ENCODE data around the gene KRTAP9-6. TPM values are rescaled to one million over a fixed set of nuclear protein-coding genes. Genes with fewer than 3 reads are reported as not detected.

KRTAP9-6 gene
- total RNA-seq: not detected

GRCh38 chr17:41265078-41265477 is at the start of gene KRTAP9-6:
Gene KRTAP9-6 (plus strand): TSS chr17:41265378. CDS start chr17:41265378, 0 bp downstream.

GRCh38 chr17:41226598-41227095 is 38.5 kb upstream of the KRTAP9-6 start, which contains the start of gene KRTAP9-2:
Gene KRTAP9-2 (plus strand): TSS chr17:41226648. CDS start chr17:41226655, 7 bp downstream.

GRCh38 chr17:41232399-41233105 is 32.6 kb upstream of the KRTAP9-6 start, which contains the start of gene KRTAP9-3:
Gene KRTAP9-3 (plus strand): TSS chr17:41232449. CDS start chr17:41232502, 53 bp downstream.

GRCh38 chr17:41237949-41238437 is 27.2 kb upstream of the KRTAP9-6 start, which contains the start of gene KRTAP9-8:
Gene KRTAP9-8 (plus strand): TSS chr17:41237999. CDS start chr17:41238052, 53 bp downstream.

GRCh38 chr17:41249637-41250240 is 15.4 kb upstream of the KRTAP9-6 start, which contains the start of gene KRTAP9-4:
Gene KRTAP9-4 (plus strand): TSS chr17:41249687. CDS start chr17:41249721, 34 bp downstream.

GRCh38 chr17:41255381-41256290 is 9.5 kb upstream of the KRTAP9-6 start, which contains the start of gene KRTAP9-9:
Gene KRTAP9-9 (plus strand): TSS chr17:41255384.

GRCh38 chr17:41275648-41276190 is 10.5 kb downstream of the KRTAP9-6 start, which contains the start of gene KRTAP9-7:
Gene KRTAP9-7 (plus strand): TSS chr17:41275698. CDS start chr17:41275698, 0 bp downstream.

GRCh38 chr17:41301916-41302901 is 37.0 kb downstream of the KRTAP9-6 start, which contains the start of gene KRTAP29-1:
Gene KRTAP29-1 (minus strand): TSS chr17:41302851. CDS start chr17:41302851, 0 bp downstream.

GRCh38 chr17:41308918-41309359 is 43.8 kb downstream of the KRTAP9-6 start, which contains the start of gene KRTAP16-1:
Gene KRTAP16-1 (minus strand): TSS chr17:41309309. CDS start chr17:41309253, 56 bp downstream.

GRCh38 chr17:41315204-41315794 is 50.1 kb downstream of the KRTAP9-6 start, which contains the start of gene KRTAP17-1:
Gene KRTAP17-1 (minus strand): TSS chr17:41315710. CDS start chr17:41315650, 60 bp downstream.

Other genes with a start within 250 kb of the KRTAP9-6 start
- gene KRTAP1-5, start 238.2 kb upstream of the KRTAP9-6 start, total RNA-seq: not detected
- gene KRTAP1-4, start 235.2 kb upstream of the KRTAP9-6 start, total RNA-seq: not detected
- gene KRTAP1-3, start 230.5 kb upstream of the KRTAP9-6 start, total RNA-seq: not detected
- not detected for gene KRTAP1-1, start 223.9 kb upstream of the KRTAP9-6 start, total RNA-seq
- not detected for gene KRTAP2-1, start 218.1 kb upstream of the KRTAP9-6 start, total RNA-seq
- not detected for gene KRTAP2-2, start 210.1 kb upstream of the KRTAP9-6 start, total RNA-seq
- gene KRTAP2-3, start 205.3 kb upstream of the KRTAP9-6 start, total RNA-seq: not detected
- not detected for gene KRTAP2-4, start 199.5 kb upstream of the KRTAP9-6 start, total RNA-seq
- gene KRTAP4-7, start 181.2 kb upstream of the KRTAP9-6 start, total RNA-seq: not detected
- gene KRTAP4-8, start 167.2 kb upstream of the KRTAP9-6 start, total RNA-seq: not detected
- gene KRTAP4-16, start 163.2 kb upstream of the KRTAP9-6 start, total RNA-seq: not detected
- gene KRTAP4-9, start 160.0 kb upstream of the KRTAP9-6 start, total RNA-seq: not detected
- gene KRTAP4-11, start 147.0 kb upstream of the KRTAP9-6 start, total RNA-seq: not detected
- gene KRTAP4-12, start 141.2 kb upstream of the KRTAP9-6 start, total RNA-seq: not detected
- not detected for gene KRTAP4-6, start 124.8 kb upstream of the KRTAP9-6 start, total RNA-seq
- not detected for gene KRTAP4-5, start 115.6 kb upstream of the KRTAP9-6 start, total RNA-seq
- not detected for gene KRTAP4-4, start 104.6 kb upstream of the KRTAP9-6 start, total RNA-seq
- gene KRTAP4-3, start 97.2 kb upstream of the KRTAP9-6 start, total RNA-seq: not detected
- not detected for gene KRTAP4-2, start 87.2 kb upstream of the KRTAP9-6 start, total RNA-seq
- gene KRTAP4-1, start 80.5 kb upstream of the KRTAP9-6 start, total RNA-seq: not detected
- gene KRTAP9-1, start 75.5 kb upstream of the KRTAP9-6 start, total RNA-seq: not detected
- not detected for gene KRTAP9-2, start 38.7 kb upstream of the KRTAP9-6 start, total RNA-seq
- gene KRTAP9-3, start 32.9 kb upstream of the KRTAP9-6 start, total RNA-seq: not detected
- 0.44 TPM for gene KRTAP9-8, start 27.4 kb upstream of the KRTAP9-6 start, total RNA-seq
- not detected for gene KRTAP9-4, start 15.7 kb upstream of the KRTAP9-6 start, total RNA-seq
- gene KRTAP9-9, start 10.0 kb upstream of the KRTAP9-6 start, total RNA-seq: not detected
- not detected for gene KRTAP9-7, start 10.3 kb downstream of the KRTAP9-6 start, total RNA-seq
- gene KRTAP29-1, start 37.5 kb downstream of the KRTAP9-6 start, total RNA-seq: not detected
- not detected for gene KRTAP16-1, start 43.9 kb downstream of the KRTAP9-6 start, total RNA-seq
- not detected for gene KRTAP17-1, start 50.3 kb downstream of the KRTAP9-6 start, total RNA-seq
- not detected for gene KRT33A, start 85.5 kb downstream of the KRTAP9-6 start, total RNA-seq
- not detected for gene KRT33B, start 104.4 kb downstream of the KRTAP9-6 start, total RNA-seq
- gene KRT34, start 116.9 kb downstream of the KRTAP9-6 start, total RNA-seq: not detected
- gene KRT31, start 132.2 kb downstream of the KRTAP9-6 start, total RNA-seq: not detected
- gene KRT37, start 159.2 kb downstream of the KRTAP9-6 start, total RNA-seq: not detected
- not detected for gene KRT38, start 175.6 kb downstream of the KRTAP9-6 start, total RNA-seq
- not detected for gene KRT32, start 202.0 kb downstream of the KRTAP9-6 start, total RNA-seq
- gene KRT35, start 215.8 kb downstream of the KRTAP9-6 start, total RNA-seq: not detected
- gene KRT36, start 224.5 kb downstream of the KRTAP9-6 start, total RNA-seq: not detected
- 200 TPM for gene KRT13, start 240.2 kb downstream of the KRTAP9-6 start, total RNA-seq

All from camera-type eye (tissue), 1 donor.